Stimulated activated effector memory CD8-positive, alpha-beta T cell treated with anti-CD3 and anti-CD28 coated beads, Interleukin-12 subunit alpha, Interleukin-12 subunit beta, amount 100 ng/mL, for 72 hours (primary cell): ENCODE measurements around the gene NCKAP5.

Experiments used
- ATAC-seq: fragments of 150-1000 bp; cut with Tn5 transposase; 2 replicates; pipeline ENCODE4 v1.10.0; 2021
- DNase-seq, 2 donors: peaks; one replicate each; pipeline ENCODE4 v3.0.0; 2021 to 2022; ENCODE audit warnings: low spot score in 2 of 2
- H3K27ac Mint-ChIP-seq: one replicate; pipeline ENCODE4 v1.8.0; 2022; ENCODE audit warnings: mild to moderate bottlenecking, mixed read lengths
- H3K36me3 Mint-ChIP-seq: one replicate; pipeline ENCODE4 v1.8.0; 2022; ENCODE audit warnings: mild to moderate bottlenecking, mixed read lengths
- H3K4me1 Mint-ChIP-seq: one replicate; pipeline ENCODE4 v1.8.0; 2022; ENCODE audit warnings: mixed read lengths
- H3K4me3 Mint-ChIP-seq: one replicate; pipeline ENCODE4 v1.8.0; 2022; ENCODE audit warnings: mild to moderate bottlenecking, mixed read lengths
- H3K9me3 Mint-ChIP-seq: one replicate; pipeline ENCODE4 v1.8.0; 2022; ENCODE audit warnings: mixed read lengths

Gene NCKAP5

DNA sequence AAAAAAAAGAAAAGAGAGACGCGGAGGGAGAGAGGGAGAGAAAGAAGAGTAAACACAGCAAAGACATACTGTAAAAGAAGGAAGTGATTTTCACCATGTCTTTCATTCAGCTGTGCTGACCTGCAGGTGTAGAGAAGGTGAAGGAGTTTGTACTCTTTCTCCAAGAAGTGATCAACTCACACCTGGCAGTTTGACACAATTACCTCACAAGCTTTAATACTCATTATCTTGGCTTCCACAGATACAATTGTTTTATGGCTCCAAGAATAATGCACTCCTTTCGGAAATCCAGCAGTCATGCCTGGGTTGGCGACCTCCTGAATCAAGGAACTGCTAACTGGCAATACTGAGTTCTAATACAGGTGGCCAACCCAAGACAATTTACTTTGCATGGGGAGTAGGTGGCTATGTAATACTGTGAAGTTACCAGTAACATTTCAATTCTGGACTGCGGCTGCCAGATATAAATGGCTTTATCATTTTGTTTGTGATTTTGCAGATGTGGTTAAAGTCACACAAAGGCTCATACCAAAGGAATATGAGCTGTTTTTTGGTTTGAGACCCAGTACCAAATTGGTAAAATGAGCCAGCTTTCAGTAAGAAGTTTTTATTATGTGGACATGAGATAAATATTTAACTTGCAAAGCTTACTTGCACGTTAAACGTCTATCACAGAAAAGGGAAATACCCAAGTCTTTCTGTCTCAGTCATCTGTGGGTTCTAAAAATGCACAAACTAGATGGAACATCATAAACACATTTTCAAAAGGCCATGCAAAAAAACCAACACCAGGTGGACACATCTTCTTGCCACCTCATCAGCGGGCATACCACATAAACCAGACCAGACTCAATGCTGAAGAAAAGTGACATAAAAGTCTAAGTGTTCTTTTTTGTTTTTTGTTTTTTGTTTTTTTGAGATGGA lies 69.3 kb downstream of the NCKAP5 start:
- H3K4me3 Mint-ChIP-seq = no peak overlapping the region
- DNase-seq (no peak), ATAC-seq (no peak)
- no peaks in the 10 kb centered on the region for H3K36me3 Mint-ChIP-seq
- peaks cover 3% of the 10 kb centered on the region for H3K9me3 Mint-ChIP-seq
- H3K4me1 Mint-ChIP-seq = no peaks in the 10 kb centered on the region
- no peak overlapping the region for H3K27ac Mint-ChIP-seq

DNA sequence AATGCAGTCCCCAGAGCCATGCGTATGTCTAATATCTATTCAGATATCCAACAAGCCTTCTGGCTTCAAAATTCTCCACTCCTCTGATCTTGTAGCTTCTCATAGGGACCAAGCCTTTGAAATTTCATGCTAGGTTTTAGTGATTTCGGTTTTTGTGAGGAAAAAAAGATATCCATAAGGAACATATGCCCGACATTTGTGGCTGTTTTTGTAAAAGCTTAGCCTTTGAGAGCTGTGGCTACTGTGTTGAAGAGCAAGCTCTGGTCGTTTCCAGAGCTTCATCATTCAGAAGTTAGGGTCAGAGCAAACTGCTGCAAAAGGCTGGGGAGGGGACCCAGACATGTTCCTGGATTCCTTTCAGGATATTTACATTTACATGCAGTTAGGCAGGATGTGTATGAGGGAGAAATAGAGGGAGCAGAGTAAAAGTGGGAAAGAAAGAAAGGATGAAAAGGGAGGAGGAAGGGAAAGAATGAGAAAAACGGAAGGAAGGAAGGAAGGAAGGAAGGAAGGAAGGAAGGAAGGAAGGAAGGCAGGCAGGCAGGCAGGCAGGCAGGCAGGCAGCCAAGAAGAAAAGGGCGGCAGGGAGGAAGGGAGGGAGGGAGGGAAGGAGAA lies 70.2 kb downstream of the NCKAP5 start:
- DNase-seq (no peak), ATAC-seq (no peak)
- Mint-ChIP-seq H3K9me3 (peaks cover 3% of the 10 kb centered on the region), H3K36me3 (no peaks in the 10 kb centered on the region), H3K4me3 (no peak overlapping the region), H3K27ac (no peak overlapping the region), H3K4me1 (no peaks in the 10 kb centered on the region)

DNA sequence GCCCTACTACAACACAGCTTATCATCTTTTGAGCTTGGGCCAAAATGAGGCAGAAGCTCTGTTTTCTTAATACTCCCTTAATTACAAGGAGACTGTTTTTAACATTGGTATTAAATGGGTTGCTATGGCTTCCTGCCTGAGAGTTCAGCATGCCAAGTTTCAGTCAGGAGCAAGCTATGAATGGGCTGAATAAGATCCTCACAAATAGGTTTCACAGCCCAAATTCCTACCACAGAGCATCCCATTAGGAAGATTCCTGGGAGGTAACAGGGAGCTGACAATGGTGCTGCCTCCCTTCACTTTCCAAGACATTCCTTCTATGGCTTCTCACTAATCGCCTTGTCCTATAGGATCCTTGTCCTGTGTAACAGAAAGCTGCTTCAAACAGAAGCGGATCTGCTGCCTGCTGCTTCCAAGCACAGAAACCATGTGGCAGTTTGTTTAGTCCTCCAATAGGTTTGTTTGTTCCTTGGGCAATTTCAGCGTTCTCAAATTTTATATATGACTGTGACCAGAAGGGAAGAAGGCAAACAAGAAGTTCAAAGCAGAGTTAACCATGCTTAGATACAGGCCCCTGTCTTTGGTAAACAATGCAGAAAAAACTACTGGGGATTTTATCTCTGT lies 70.9 kb downstream of the NCKAP5 start:
- Mint-ChIP-seq H3K4me1 (no peaks in the 10 kb centered on the region), H3K36me3 (no peaks in the 10 kb centered on the region), H3K4me3 (no peak overlapping the region), H3K27ac (no peak overlapping the region), H3K9me3 (peaks cover 3% of the 10 kb centered on the region)
- ATAC-seq (no peak), DNase-seq (no peak)

DNA sequence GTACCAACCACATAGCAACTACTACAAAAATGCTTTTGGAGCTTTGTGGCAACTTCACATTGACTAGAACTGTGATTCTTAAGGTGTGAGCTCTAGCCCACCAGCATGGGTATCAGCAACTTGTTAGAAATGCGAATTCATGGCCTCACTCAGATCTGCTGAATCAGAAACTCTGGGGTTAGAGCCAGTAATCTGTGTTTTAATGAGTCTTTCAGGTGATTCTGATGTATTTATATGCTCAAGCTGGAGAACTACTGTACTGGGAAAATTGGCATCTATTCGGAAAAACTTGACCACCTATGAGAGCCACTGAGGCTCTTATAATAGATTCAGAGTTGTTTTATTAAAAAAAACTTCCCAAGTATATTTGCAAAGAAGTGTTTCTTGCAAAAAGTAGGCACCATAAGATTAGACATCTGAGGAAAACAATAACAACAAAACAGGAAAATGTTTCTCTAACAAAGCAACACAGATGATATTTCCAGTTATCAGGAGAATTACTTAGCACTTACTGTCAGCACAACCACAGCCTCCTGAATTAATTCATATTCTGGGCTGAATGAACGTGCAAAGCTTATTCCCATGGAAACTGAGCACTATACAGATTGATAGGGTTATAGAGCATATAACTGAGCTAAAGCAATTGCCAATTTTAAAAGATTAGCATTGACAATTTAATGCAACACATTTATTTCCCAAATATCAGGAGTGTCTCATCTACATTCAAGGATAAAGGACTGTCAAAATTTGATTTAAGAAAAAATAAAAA lies 71.6 kb downstream of the NCKAP5 start:
- Mint-ChIP-seq H3K9me3 (peaks cover 3% of the 10 kb centered on the region), H3K4me1 (no peaks in the 10 kb centered on the region), H3K36me3 (no peaks in the 10 kb centered on the region), H3K27ac (no peak overlapping the region), H3K4me3 (no peak overlapping the region)
- ATAC-seq = no peak
- DNase-seq = no peak

DNA sequence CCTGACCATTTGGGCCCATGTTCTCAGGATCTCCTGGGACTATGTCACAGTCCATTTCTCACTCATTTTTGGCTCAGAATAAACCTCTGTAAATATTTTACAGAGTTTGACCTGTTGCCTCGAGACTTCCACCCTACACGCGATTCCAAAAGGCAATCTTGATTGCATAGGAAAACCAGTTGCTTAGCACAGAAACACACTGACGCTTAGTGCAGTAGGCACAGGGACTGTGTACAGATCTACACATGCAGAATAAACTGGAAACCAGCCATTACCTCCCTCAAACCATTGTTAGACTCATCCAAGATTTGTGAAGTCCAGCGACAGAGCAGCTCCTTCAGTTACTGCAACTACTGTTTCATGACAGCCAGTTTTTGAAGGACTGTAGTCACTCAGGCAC lies 73.0 kb downstream of the NCKAP5 start:
- Mint-ChIP-seq H3K27ac (no peak overlapping the region), H3K4me3 (no peak overlapping the region), H3K4me1 (no peaks in the 10 kb centered on the region), H3K9me3 (peaks cover 3% of the 10 kb centered on the region), H3K36me3 (no peaks in the 10 kb centered on the region)
- DNase-seq = no peak
- ATAC-seq = no peak

DNA sequence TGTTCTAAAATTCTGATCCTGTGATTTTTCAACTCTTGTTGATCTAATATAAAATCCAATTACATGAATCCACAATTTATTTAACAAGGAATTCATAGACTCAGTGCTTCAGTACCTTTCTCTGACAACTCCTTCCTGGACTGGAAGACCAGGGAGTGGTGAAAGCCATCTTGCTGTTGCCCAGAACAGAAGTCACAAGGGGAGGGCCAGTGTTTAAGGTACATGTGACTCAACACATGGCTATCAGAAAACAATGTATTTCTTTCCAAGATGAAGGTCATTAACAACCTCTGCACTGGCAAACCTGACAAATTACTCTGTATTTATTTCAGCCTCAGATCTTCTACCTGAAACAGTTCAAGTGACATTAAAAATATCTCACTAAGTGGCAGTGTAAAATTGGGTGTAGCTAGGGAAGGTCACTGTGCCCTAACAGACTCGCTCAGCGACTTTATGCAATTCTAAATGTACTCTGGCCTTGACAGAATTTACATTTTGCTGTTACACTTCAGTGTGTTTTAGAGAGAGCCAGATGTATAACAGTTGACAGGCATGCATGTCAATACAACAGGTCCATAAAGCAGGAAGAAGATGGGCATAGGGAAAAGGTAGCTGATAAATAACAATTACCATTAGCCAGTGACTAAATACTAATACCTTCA lies 75.4 kb downstream of the NCKAP5 start:
- H3K9me3 Mint-ChIP-seq = no peaks in the 10 kb centered on the region
- DNase-seq (no peak), ATAC-seq (no peak)
- H3K4me3 Mint-ChIP-seq = no peak overlapping the region
- no peaks in the 10 kb centered on the region for H3K36me3 Mint-ChIP-seq
- H3K27ac Mint-ChIP-seq = no peak overlapping the region
- no peaks in the 10 kb centered on the region for H3K4me1 Mint-ChIP-seq

DNA sequence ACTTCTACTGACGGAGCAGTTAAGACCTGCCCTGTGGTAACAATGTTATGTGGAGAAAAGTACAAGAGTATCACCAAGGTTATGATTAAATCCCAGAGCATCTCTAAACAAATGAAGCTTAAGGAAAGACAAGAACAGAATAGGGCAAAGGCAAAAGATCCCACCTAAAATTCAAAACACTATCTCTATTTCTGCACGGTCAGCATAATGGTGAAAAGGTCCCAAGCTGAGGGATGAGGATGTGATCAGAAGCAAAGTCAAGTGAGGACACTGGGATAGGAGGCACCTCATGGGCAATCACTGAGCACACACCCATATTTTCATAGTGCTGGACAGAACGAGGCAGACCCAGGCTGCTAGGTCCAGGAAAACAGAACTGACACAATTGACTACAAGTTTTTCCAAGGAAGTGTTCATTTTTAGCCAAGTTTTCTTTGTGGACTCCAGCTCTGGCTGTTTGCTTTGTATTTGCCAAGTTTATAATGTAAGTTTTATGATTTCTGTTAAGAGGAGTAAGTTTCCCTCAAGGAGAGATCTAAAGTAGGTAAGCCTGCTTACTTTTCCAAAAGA lies 77.8 kb downstream of the NCKAP5 start:
- DNase-seq = no peak
- no peak for ATAC-seq
- no peak overlapping the region for H3K27ac Mint-ChIP-seq
- no peak overlapping the region for H3K4me3 Mint-ChIP-seq
- no peaks in the 10 kb centered on the region for H3K36me3 Mint-ChIP-seq
- H3K9me3 Mint-ChIP-seq = peaks cover 4% of the 10 kb centered on the region
- no peaks in the 10 kb centered on the region for H3K4me1 Mint-ChIP-seq

DNA sequence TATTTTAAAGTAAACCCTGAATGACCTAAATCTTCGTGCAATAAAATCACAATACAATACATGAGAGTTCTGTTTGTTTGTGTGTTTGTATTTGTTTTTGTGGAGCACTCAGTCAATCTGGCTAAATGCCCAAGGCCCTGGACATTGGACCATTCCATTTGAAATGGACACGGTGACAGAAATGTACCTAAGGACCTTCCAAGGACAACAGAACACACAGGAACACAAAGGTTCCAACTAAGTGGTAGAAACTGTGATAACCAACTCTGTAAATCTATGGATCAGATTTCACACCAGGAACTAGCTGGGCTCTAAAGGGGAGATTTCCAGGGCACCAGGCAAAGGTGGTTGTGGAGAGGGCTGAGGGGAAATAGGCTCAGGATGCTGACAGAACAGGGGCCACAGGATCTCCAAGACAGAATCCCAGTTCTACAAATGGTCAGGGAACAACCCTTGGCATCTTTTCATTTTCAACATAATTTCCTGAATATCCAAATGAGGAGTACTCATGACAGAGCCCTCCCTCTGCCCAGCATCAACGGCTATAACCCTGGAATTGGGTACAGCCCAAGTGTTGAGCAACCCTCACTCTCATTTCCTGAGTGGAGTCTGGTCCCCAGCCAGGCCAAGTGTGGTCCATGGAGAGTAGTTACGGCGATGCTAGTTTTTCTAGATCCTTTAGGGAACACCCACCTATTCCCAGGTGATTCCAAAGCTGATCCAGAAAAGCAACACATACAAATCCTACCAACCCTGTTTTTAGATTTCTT lies 78.4 kb downstream of the NCKAP5 start:
- DNase-seq = no peak
- no peaks in the 10 kb centered on the region for H3K4me1 Mint-ChIP-seq

DNA sequence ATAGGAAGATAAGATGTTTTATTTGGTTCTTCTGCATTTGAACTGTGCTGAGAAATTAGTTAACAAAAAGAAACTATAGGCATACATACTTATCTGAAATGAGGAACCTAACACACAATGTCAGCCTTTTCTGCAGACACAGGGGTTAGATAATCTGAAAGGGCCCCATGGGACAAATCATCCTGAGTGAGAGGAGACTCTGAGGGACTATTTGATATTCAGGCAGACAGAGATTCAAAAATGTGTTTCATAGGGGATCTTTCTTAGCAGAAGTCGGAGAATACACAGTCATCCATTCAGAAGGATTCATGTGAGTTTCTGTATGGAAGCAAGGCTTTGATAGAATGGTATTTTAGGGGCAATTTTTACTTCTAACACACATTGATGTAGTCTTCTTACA lies 79.1 kb downstream of the NCKAP5 start:
- H3K36me3 Mint-ChIP-seq = no peaks in the 10 kb centered on the region

More for the DNA sequence above, 78.4 kb downstream of the NCKAP5 start:
- no peaks in the 10 kb centered on the region for H3K36me3 Mint-ChIP-seq
- ATAC-seq = no peak
- H3K9me3 Mint-ChIP-seq = peaks cover 4% of the 10 kb centered on the region
- H3K27ac Mint-ChIP-seq = no peak overlapping the region
- no peak overlapping the region for H3K4me3 Mint-ChIP-seq

DNA sequence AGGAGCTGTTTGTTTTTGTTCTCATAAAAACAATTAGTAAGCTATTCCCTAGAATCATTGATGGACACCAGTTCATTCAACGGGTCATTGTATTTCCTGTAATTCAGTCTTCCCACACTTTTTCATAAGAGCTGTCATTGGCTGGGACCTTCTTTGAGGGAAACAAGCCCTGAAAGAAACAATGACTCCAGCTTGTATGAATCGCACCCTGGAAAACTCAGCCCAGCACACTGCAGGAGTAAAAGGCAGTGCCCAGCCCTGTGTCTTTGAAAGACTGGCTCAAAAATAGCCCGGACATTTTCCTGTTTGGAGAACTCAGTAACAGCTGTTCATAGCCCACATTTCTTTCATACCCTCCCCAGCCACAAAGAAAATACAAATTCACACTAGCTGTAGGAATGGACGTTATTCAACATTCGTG lies 81.5 kb downstream of the NCKAP5 start:
- H3K36me3 Mint-ChIP-seq = no peaks in the 10 kb centered on the region

More for the DNA sequence above, 79.1 kb downstream of the NCKAP5 start:
- no peak for ATAC-seq
- H3K4me1 Mint-ChIP-seq = no peaks in the 10 kb centered on the region
- no peak overlapping the region for H3K27ac Mint-ChIP-seq
- peaks cover 4% of the 10 kb centered on the region for H3K9me3 Mint-ChIP-seq
- DNase-seq = no peak
- no peak overlapping the region for H3K4me3 Mint-ChIP-seq

DNA sequence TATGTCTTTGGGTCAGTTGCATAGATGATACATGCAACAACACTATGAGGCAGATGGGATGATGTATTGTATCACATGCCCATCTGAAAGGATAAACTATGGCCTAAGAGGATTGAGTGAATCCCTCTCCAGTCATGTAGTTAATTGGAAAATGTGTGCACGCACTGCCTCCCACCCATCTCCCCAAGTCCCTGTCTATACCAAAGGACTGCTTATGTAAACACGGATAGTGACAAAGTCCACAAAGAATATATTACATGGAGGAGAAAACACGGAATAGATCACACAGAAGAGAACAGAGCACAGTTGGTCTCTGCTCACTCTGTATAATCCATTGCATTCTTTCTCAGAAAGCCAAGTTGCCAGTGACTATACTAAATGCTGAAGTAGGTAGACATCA lies 82.4 kb downstream of the NCKAP5 start:
- Mint-ChIP-seq H3K4me3 (no peak overlapping the region), H3K27ac (no peak overlapping the region), H3K36me3 (no peaks in the 10 kb centered on the region), H3K4me1 (no peaks in the 10 kb centered on the region), H3K9me3 (peaks cover 6% of the 10 kb centered on the region)
- ATAC-seq (no peak), DNase-seq (no peak)

More for the DNA sequence above, 81.5 kb downstream of the NCKAP5 start:
- H3K9me3 Mint-ChIP-seq = peaks cover 5% of the 10 kb centered on the region
- ATAC-seq (no peak), DNase-seq (no peak)
- no peak overlapping the region for H3K27ac Mint-ChIP-seq
- no peaks in the 10 kb centered on the region for H3K4me1 Mint-ChIP-seq
- H3K4me3 Mint-ChIP-seq = no peak overlapping the region

DNA sequence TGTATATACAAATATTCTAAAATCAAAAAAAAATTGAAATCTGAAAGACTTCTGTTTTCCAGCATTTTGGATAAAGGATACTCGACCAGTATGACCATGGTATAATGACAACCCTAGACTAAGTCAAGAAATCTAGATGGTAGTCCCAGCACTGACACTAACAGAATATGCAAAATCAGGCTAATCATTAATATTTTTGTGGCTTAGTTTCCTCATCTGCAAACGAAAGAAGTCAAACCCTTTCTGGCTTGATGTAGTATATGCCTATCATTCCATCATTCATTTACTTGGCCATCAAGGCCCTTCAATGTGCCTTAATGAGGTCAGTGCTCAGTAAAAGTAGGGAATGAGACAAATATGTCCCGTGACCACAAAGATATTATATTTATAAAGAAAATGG lies 83.5 kb downstream of the NCKAP5 start:
- no peaks in the 10 kb centered on the region for H3K36me3 Mint-ChIP-seq
- DNase-seq = no peak

DNA sequence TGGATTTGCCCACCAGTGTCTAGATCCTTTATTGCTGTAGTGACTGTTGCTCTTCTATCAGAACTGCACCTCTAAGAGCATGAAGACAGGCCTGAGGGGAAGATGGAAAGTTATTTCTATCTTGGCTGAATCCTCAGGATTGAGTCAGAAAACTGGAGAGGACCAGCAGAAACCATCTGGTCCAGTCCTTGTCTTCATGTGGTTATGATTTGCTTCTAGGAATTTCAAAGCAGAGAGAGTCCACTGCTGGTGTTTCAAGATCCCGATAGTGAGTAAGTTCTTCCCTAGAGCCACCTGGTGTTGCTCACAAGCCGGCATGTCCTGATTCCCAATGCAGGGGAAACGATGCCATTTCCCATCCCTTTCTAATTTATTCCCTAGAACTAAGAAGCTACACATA lies 84.2 kb downstream of the NCKAP5 start:
- no peaks in the 10 kb centered on the region for H3K36me3 Mint-ChIP-seq
- peaks cover 9% of the 10 kb centered on the region for H3K9me3 Mint-ChIP-seq
- ATAC-seq (no peak), DNase-seq (no peak)
- H3K4me3 Mint-ChIP-seq = no peak overlapping the region
- no peak overlapping the region for H3K27ac Mint-ChIP-seq
- H3K4me1 Mint-ChIP-seq = no peaks in the 10 kb centered on the region

More for the DNA sequence above, 83.5 kb downstream of the NCKAP5 start:
- H3K4me3 Mint-ChIP-seq = no peak overlapping the region
- ATAC-seq = no peak
- H3K9me3 Mint-ChIP-seq = peaks cover 9% of the 10 kb centered on the region
- H3K4me1 Mint-ChIP-seq = no peaks in the 10 kb centered on the region
- H3K27ac Mint-ChIP-seq = no peak overlapping the region

DNA sequence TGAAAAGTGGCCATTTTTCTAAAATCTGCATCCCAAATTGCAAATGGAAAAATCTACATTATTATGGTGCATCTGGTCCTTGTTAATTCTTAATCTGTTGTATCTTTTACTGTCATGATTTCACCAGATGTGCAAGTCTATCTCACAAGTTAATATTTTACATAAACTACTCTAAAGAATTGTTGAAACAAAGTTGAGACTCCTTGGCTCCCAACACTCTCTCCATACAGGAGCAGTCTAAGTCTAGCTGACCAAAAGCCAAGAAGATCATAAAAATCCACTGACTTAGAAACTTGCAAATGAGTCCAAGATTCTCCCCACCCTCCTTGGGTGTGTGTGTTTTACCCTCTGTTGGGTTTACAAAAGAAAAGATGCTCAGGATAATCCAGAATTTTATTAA lies 85.1 kb downstream of the NCKAP5 start:
- Mint-ChIP-seq H3K9me3 (peaks cover 9% of the 10 kb centered on the region), H3K4me1 (no peaks in the 10 kb centered on the region), H3K4me3 (no peak overlapping the region), H3K27ac (no peak overlapping the region), H3K36me3 (no peaks in the 10 kb centered on the region)
- DNase-seq (no peak), ATAC-seq (no peak)
